Glomerular visceral epithelial cell (primary cell): ENCODE data around the gene SETD2.
"Not testable (repeated sequence)": the region's sequence is repeated elsewhere in the genome, so short reads cannot be mapped to it uniquely, and the experiment has no call there.

Experiments
- DNase-seq: peaks from one replicate; pipeline ENCODE4 v3.0.0-alpha.2; 2016; ENCODE audit errors: extremely low spot score

Gene SETD2, protein sequence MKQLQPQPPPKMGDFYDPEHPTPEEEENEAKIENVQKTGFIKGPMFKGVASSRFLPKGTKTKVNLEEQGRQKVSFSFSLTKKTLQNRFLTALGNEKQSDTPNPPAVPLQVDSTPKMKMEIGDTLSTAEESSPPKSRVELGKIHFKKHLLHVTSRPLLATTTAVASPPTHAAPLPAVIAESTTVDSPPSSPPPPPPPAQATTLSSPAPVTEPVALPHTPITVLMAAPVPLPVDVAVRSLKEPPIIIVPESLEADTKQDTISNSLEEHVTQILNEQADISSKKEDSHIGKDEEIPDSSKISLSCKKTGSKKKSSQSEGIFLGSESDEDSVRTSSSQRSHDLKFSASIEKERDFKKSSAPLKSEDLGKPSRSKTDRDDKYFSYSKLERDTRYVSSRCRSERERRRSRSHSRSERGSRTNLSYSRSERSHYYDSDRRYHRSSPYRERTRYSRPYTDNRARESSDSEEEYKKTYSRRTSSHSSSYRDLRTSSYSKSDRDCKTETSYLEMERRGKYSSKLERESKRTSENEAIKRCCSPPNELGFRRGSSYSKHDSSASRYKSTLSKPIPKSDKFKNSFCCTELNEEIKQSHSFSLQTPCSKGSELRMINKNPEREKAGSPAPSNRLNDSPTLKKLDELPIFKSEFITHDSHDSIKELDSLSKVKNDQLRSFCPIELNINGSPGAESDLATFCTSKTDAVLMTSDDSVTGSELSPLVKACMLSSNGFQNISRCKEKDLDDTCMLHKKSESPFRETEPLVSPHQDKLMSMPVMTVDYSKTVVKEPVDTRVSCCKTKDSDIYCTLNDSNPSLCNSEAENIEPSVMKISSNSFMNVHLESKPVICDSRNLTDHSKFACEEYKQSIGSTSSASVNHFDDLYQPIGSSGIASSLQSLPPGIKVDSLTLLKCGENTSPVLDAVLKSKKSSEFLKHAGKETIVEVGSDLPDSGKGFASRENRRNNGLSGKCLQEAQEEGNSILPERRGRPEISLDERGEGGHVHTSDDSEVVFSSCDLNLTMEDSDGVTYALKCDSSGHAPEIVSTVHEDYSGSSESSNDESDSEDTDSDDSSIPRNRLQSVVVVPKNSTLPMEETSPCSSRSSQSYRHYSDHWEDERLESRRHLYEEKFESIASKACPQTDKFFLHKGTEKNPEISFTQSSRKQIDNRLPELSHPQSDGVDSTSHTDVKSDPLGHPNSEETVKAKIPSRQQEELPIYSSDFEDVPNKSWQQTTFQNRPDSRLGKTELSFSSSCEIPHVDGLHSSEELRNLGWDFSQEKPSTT (N-terminal part only)

DNA sequence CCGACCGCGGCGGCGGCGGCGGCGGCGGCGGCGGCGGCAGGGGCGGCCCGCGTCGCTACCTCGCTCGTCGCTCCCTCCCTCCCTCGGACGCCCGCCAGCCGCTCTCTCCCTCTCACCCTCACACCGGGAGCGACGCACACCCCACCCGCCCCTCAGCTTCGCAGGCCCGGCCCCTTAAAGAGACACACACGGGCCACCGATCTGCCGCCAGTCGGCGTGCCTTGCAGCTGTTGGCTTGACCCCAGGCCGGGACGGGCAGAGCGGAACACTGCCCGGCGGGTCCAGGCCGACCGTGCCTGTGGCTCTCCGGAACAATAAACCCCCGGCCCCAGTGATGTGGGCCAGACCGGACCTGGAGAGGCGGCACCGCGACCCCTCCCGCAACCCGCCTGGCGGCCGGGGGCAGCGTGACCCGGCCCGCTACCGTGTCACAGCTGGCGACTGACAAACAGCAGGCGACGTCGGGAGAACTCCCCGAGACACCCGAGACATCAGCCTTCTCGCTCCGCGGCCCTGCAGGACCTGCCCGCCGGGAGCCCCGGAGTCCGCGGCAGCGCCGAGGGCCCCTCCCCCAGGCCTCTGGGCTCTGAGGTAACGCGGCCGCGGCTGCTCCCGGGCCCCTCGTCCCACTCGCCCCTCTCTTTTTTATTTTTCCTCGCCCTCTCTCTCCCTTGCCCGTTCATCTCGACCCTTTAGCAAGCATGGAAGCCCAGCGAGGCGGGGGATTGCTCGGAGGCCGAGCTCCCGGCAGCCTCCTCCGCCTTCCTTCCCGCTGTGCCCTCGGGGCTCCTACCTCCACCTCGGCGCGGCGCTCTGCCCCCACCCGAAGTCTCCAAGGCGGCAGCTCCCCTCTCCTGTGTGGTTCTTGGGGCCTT lies at the start of gene SETD2:
TSS of gene SETD2 (minus strand) at position 107 of the 875 bp plus-strand sequence. CDS start 189 bp downstream, outside the sequence.
- peak; percentile 93 for DNase-seq

DNA sequence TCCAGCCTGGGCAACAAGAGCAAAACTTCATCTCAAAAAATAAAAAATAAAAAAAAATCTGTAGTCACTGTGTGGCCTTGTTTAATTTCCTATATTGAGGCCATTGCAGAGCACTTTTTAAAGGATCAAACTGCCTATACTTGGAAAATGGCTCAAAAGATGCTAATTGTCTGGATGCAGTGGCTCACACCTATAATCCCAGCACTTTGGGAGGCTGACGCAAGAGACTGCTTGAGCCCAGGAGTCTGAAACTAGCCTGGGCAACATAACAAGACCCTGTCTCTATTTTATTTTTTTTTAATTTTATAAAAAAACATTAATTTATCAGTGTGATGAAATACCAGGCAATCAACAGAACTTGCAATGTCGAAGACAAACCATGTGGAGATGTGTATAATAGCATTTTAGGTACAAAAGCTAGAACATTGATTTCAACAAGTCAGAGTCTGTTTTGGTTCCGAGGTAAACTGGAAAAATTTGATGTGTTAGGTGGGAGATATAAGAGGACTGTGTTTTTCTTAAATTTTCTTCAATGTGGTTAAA lies 47.0 kb upstream of the SETD2 start:
- DNase-seq, result no peak

DNA sequence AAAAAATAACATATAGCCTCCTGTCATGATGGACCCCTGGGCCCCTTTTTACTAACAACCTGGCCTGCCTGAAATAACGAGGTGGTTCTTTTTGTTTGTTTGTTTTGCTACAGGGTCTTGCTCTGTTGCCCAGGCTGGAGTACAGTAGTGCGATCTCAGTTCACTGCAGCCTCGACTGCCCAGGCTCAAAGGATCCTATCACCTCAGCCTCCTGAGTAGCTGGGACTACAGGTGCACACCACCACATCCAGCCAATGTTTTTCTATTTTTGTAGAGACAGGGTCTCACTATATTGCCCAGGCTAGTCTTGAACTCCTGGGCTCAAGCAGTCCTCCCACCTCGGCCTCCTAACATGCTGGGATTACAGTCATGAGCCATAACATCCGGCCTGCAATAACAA lies 42.1 kb upstream of the SETD2 start:
- DNase-seq, result not testable (repeated sequence)

DNA sequence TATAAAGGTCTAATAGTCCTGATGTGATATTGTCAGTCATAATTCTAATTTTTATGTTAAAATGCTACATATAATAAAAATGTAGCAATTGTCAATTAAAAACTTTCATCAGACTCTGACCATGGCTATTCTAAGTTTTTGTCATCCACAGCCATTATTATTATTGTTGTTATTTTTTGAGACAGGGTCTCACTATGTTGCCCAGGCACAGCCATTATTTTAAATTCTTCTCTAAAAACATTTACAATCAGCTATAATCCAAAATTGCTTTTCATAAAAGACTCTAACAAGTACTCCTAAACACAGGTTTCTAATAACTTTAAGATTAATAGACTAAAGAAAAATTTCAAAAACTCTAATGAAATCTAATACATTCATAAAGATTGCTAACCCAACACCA lies 41.0 kb upstream of the SETD2 start:
- DNase-seq, result no peak

DNA sequence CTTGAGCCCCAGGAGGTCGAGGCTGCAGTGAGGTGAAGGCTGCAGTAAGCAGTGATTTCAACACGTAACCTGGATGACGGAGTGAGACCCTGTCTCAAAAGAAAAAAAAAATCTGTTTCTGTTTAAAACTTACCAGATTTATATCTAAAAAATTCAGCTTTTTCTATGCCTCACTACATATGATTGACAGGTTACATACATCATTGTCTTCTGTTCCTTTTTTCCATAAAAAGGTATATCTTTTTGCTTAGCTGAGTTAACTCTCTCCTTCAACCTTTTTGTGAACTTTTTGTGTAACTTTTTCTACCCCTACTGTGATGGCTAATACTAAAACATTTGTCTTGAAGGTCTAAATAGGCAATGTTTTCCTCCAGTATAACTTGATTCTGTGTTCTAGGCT lies 38.6 kb upstream of the SETD2 start:
- no peak for DNase-seq

DNA sequence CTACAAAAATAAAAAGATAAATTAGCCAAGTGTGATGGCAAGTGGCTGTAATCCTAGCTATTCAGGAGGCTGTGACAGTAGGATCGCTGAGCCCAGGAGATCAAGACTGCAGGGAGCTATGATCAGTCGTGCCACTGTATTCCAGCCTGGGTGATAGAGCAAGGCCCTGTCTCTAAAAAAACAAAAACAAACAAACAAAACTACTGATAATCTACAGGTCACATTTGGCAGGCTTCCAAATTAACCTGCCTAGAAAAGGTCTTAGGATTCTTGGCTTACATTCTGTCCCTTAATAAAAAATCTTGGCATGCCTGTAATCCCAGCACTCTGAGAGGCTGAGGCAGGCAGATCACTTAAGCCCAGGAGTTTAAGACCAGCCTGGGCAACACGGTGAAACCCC lies 33.4 kb upstream of the SETD2 start:
- no peak for DNase-seq

DNA sequence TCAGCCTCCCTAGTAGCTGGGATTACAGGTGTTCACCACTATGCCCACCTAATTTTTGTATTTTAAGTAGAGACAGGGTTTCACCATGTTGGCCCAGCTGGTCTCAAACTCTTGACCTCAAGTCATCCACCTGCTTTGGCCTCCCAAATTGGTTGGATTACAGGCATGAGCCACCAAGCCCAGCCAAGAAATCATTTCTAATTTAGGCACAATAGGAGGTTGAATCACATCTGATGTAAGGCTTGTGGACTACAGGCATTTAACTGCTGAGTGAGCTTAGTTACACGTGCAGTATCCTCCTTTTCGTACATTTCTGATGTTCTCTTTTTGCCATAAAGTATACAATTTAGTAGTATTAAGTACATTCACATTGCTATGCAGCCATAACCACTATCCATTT lies 31.1 kb upstream of the SETD2 start:
- DNase-seq, result no peak

DNA sequence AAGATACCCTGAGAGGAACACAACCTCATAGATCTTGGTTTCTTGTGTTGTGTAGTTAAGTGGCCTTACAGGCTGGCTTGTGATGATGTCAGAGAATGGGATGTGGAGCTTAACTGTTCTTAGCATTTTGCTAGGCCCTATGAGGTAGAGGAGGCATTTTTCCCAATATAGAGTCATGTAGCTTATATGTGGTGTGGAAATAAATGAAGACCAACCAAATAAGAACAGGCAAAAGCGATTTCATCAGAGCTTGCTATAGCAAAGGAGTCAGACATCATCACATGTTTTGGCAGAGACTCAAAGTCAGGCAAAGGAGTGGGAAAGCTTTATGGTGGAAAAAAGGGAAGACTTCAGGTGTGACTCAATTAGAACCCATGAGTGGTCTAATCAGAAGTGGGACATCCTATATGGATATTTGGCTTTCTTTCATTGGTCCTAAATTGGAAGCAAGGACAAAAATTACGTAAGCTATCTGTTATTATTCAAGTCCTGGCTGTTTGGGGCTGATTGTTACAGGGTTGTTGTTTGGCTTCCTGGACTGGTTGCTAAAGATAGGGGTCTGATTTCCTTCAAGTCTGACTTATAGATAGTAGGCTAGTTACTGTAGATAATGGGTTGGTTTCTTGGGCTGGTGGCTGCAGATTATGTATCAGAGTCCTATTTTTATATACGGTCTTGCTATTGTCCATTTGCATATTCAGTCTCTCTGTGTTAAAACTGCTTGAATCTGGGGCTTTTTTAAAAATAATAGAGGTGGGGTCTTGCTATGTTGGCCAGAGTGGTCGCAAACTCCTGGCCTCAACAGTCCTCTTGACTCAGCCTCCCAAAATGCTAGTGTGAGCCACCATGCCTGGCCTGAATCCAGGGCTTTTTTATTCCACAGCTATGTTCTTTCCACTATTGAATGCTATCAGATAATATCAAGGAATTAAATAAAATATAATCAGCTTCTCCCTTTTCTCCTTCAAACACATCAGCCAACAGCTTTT lies 30.3 kb upstream of the SETD2 start:
- DNase-seq, result no peak

DNA sequence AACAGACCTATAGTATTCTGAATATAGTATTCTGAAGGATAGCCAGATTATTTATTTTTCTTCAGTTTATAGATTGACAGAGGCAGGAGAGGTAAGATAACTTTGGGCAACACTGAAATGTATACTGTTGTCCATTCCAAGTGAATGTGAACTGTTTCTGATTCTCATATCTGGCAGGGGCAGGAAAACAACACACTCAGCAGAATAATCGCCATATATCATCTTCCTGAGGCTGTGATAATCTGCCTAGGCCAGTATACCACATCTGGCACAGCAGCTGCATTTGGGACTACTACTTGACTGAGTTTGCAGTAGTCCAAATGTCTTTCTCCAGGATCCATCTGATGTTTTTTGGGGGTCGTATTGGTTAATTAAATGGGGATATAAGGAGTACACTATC lies 22.4 kb upstream of the SETD2 start:
- DNase-seq, result no peak

DNA sequence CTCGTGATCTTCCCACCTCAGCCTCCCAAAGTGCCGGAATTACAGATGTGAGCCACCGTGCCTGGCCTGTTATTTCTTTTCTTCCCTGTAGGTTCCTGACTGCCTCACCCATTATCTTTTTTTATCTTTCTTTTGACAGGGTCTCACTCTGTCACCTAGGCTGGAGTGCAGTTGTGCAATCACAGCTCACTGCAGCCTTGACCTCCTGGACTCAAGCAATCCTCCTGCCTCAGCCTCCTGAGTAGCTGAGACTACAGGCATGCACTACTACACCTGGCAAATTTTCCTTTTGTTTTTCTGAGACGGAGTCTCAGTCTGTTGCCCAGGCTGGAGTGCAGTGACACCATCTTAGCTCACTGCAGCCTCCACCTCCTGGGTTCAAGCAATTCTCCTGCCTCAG lies 17.8 kb upstream of the SETD2 start:
- DNase-seq, result not testable (repeated sequence)

DNA sequence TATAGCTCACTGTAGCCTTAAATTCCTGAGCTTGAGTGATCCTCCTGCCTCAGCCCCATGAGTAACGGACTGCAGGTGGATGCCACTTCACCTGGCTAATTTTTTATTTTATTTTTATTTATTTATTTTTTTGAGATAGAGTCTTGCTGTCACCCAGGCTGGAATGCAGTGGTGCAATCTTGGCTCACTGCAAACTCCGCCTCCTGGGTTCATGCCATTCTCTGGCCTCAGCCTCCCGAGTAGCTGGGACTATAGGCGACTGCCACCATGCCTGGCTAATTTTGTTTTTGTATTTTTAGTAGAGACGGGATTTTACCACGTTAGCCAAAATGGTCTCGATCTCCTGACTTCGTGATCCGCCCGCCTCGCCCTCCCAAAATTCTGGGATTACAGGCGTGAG lies 16.1 kb upstream of the SETD2 start:
- DNase-seq, result not testable (repeated sequence)

DNA sequence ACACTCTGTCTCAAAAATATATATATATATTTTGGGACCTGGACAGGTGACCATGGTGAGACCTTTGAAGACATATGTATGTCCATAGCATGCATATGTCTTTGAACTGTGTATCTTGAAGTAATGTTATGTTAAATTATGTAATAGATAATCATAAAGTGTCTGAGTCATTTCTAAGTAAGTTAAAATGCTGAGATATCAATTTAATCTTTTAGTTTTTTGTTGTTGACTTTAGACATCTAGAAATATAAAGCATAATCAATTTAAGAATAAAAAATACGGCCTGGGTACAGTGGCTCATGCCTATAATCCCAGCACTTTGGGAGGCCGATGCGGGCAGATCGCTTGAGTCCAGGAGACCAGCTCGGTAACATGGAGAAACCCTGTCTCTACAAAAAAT lies 12.7 kb upstream of the SETD2 start:
- no peak for DNase-seq

DNA sequence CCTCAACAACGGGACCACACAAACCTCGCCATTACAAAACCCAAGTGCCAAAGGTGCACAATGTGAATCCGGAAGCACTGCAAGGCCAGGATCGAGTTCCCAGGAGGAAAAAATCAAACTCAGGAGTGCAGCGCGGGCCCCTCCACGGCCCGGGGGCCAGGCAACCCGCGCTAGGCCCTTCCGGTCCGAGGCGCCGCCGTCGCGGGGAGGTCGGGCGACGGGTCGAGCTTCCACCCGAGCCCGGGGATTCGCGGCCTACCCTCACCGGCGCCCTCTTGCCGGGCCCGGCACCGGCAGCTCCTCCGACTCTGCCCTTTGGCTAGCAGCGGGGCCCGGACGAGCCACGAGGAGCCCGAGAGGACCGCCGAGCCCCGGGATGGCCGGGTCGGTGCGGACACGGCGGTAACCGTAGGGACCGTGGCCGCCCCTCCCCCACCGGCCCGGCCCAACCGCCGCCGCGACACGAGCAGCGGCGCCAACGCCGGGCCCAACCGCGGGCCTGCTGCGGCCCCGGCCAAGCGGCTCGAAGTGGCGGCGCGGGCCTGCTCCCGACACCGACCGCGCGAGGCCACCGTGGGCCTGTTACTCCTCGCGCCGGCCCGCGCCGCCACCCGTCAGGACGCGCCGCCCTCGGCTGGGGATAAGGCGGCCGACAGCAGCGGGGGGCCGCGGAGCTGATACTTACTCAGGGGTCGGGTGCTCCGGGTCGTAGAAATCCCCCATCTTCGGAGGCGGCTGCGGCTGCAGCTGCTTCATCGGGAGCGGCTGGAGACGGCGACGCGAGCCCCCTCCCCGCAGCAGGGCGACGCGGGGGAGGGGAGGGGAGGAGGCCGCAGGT lies 525 bp downstream of the SETD2 start:
- peak; percentile 37 for DNase-seq

DNA sequence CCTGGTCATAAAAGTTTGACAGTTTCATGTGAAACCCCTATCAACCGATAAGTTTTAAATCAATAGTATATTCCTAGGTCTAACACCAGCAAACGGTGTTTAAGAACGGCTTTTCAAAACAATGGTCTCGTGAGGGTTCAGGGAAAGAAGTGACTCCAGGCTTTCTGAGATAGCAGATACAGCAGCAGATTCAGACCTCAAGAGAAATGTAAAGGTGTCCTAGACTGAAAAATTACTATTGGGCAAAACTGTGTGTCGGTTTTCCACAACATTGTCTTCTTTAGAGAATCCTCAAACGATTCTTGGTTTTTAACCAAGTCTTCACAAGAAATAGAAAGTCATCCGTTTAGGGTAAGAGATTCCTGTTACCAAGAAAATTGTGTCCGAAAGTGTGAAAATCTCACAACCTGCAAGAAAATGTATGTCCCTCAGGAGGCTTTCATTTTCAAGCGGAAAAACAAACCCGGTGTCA lies 1.2 kb downstream of the SETD2 start:
- peak; percentile 5 for DNase-seq

DNA sequence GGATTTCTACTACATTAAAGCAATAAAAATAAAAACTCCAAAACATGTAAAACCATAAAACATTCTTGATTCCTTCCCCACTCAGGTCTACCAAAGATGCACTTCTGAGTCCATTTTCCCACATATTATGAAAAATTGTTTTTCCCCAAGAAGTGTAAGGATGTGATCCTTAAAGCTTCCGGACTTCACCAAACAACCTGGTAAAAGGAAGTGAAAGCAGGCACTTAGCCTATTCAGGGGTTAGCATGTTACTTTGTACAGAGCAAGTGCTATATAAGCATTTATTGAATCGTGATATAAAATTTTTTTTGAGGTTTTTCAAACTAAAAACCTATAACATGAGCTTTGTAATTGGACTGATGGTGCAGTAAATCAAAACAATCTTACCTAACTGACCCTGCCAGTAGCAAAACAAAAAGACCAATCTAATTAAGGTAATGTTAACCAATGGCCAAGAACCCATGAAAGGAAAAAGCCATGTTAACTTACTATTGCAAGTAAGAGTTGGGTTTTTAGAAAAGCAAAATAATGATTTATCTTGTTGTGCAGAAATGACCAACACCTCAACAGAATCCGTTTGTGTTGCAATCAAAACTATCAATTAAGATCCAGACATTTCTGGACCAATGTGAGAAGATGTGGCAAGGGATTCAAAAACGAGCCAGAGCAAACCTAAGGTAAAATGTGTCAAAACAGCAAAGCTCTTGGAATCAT lies 1.8 kb downstream of the SETD2 start:
- DNase-seq, result peak; percentile 2

DNA sequence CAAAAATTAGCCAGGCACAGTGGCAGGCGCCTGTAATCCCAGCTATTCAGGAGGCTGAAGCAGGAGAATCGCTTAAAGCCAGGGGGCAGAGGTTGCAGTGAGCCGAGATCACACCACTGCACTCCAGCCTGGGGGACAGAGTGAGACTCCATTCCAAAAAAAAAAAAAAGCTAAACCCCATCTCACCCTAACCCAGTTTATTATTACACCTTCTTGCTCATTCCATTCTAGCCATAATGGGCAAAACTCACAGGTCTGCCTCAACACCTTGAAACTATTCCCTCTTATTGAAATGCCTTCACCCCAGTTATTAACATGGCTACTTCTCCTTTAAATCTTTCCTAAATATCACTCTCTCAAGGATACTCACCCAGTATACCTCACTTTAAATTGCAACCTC lies 4.1 kb downstream of the SETD2 start:
- no peak for DNase-seq

DNA sequence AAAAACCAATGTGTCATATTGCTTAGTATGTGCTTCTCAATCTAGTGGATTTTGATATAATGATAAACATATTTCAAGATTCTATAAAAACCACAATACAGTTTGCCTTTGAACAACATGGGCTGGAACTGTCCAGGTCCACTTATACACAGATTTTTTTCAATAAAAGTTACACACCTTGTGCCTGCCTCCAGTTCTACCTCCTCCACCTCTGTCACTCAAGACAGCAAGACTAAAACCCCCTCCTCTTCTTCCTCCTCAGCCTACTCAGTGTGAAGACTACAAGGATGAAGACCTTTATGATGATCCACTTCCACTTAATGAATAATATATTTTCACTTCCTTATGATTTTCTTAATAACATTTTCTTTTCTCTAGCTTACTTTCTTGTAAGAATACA lies 5.7 kb downstream of the SETD2 start:
- DNase-seq, result no peak

DNA sequence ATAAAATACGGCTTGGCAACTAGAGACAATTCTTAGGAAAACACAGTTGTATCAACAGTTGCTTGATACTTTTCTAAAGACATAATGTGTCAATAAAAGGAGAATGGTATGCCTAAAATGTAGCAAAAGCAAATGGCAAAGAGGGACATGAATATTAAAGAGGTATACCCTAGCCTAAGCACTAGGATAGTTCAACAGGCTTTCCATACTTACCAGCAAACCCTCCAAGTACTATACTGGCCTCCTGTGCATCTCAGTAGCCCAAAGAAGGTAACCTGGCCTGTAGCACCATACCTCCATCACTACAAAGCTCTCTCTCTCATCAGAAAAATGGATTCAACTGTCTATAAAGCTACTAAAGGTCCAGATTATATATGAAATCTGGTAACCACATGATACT lies 7.5 kb downstream of the SETD2 start:
- no peak for DNase-seq
